NCI-H1105 treated with DMSO at 0.1 percent for 48 hours (cell line): Measurements from ENCODE around the gene FEM1B.

ENCODE experiments used
- DNase-seq: peaks from one replicate; lab custom pipeline; 2025; lab: John Stamatoyannopoulos, UW

Gene FEM1B

GRCh38 chr15:68285259-68285980, 7.9 kb downstream of the FEM1B start:
- DNase-seq = peak; percentile 62

- DNase-seq = no peak
Measured at GRCh38 chr15:68286256-68286655, 8.7 kb downstream of the FEM1B start.

- no peak for DNase-seq
Measured at GRCh38 chr15:68289057-68289456, 11.5 kb downstream of the FEM1B start.

DNA sequence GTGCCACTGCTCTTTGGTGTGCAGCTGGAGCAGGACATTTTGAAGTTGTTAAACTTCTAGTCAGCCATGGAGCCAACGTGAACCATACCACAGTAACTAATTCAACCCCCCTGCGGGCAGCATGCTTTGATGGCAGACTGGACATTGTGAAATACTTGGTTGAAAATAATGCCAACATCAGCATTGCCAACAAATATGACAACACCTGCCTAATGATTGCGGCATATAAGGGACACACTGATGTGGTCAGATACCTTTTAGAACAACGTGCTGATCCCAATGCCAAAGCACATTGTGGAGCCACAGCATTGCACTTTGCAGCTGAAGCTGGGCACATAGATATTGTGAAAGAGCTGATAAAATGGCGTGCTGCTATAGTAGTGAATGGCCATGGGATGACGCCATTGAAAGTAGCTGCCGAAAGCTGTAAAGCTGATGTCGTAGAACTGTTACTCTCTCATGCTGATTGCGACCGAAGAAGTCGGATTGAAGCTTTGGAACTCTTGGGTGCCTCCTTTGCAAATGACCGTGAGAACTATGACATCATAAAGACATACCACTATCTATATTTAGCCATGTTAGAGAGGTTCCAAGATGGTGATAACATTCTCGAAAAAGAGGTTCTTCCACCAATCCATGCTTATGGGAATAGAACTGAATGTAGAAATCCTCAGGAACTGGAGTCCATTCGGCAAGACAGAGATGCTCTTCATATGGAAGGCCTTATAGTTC, 12.2 kb downstream of the FEM1B start:
- no peak for DNase-seq

GRCh38 chr15:68290715-68291114, 13.2 kb downstream of the FEM1B start:
- no peak for DNase-seq

DNA sequence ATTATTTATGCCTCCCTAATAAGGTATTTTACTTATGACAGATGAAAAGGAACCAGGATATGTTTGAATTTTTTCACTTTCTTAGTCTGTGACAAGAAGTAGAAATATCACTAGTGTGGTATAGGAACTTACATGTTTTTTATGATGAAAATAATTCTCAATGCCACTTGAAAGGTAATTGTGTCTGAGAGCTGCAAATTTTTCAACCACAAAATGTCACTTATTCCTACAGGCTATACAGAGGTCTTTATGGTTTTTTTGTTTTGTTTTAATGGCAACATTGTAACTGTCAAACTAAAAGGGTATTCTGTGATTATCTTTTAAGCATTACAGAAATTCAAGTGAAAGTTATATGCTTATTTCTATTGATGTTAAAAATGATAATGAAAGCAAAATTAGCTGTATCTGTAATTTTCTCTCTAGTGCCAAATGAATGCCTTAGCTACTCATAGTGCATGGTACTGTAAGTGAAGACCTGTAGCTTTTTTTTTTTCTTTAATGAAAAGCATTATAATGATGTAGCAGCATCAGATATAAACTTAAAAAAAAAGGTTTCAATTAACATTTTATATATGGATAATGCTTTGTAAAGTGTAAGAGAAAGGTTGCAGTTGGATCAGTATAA, 14.7 kb downstream of the FEM1B start:
- no peak for DNase-seq

- DNase-seq = no peak
Measured at GRCh38 chr15:68292967-68293366, 15.4 kb downstream of the FEM1B start.

GRCh38 chr15:68295014-68295805, 17.7 kb downstream of the FEM1B start:
- no peak for DNase-seq

GRCh38 chr15:68298336-68298735, 20.8 kb downstream of the FEM1B start:
- no peak for DNase-seq

- no peak for DNase-seq
Measured at GRCh38 chr15:68298882-68299381, 21.4 kb downstream of the FEM1B start.

DNA sequence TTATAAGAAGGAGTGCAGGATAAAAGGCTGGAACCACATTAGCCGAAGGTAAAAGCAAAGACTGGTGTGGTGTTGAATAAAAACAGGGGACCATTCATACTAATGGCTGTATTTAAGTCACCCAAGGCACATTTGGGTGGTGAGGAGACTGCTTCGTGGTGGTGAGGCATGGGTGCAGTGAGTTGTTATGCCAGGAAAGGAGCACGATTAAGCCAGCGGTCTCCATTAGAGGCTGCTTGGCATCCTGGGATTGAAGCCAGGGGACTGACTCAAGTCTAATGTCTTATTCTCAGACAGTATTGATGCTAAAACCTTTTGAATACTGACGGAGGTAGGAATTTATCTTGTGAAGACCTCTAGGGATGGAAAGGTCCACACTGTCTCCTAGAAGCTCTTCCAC, 21.9 kb downstream of the FEM1B start:
- no peak for DNase-seq

DNA sequence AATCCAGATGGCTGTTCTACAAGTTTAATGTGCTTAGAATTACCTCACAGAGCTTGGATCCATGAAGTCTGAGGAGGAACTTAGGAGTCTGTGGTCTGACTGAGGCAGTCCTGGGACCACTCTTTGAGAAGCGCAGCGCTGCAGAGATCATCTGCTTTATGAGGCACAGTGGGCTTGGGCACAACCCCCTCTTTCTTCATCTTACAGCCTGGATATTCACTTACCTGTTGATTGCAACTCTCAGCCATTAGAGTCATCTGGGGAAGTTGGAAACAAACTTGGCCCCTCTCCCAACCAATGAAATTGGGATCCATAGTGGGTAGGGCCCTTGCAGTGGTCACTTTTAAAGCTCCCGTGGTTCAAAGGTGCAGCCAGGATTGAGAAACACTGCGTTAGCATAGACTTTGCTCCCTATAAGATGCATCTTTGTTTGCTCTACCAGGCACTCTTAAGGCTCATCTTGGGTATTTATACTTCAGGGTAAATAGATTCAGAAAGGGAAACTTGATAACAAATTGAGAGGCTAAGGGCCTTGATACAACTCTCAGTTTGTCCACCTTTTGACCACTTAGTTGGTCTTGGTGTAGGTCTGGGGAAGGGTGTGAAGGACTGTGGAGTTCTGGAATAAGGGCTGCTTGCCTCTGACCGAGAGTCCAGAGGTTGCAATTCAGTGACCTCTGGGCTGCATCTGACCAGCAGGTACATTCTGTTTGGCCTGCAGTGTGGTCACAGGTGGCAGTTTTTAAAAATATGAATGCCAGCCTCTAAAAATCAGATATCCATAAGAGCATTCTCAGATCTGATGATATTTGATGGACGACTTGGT, 22.8 kb downstream of the FEM1B start:
- DNase-seq = no peak

- no peak for DNase-seq
Measured at GRCh38 chr15:68301301-68301700, 23.8 kb downstream of the FEM1B start.

DNA sequence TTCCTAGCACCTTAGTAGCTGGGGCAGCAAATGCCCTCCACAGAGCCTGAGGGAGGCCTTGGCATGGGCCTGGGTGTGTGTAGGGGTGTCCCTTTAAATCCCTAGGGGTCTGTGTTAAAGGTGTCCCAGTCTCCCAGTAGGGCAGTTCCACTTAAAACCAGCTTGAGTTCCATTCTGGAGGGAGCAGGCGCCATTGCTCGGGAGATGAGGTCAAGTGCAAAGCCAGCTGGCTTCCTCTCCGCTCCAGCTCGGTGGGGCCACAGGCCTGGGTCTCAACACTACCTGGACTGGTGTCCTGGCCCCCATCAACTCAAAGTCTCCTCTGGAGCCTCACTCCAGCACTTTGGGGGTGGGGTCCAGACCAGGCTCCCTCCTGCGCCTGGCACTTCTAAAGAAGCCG, 25.2 kb downstream of the FEM1B start:
- DNase-seq = no peak

DNA sequence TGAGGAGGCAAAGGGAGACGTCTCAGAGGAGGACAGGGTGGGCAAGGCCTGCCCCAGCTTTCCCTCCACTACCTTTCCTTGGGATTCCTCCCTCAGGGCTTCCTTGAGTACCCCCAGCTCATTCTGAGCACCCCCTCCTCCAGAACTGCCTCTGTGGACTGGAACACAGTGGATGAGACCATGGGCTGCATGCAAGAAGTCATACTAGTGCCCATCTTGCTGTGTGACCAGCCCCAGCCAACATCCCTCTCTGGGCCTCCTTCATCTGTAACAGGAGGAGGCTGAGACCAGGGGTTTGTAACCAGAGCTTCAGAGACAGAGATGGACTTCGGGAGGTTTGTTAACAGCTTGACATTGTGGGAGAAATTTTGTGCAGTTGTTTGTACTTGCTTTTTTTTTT, 25.6 kb downstream of the FEM1B start:
- no peak for DNase-seq

DNA sequence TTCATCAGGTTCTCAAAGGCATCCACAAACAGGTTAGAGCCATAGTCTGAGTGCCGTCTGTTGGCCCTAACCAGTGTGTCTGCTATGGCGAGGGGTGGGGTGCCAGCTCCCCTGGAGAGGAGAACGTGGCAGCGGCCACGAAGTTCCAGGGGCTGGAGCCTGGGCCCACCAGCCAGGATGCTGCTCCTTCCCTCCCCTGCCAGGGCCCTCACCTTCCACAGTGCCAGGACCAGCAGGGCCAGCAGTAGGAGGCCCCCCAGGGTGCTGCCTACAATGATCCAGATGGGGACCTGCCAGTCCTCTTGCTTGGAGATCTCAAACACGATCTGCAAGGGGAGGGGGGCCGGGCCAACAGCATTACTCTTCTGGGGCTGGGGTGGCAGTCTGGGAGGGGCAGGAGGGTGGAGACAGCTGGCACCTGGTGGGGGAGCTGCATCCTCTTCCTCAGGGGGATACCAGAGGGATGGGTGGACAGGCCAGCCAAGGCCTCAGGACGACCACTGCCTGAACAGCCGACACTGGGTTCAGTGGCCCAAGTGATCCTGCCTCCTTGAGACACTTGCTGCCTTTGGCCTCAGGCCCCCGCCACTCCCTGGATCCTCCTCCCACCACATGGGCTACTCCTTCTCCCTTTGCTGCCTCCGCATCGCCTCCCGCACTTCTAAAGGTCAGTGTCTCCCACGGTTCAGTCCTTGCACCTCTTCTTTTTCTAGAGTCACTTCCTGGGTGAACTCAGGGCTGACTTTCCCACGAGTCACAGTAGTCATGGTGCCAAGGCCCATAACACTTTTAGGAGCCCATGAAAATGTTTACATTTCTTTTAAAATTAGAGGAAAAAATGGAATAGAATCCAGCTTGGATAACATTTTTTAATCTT, 26.3 kb downstream of the FEM1B start:
- DNase-seq = no peak

DNA sequence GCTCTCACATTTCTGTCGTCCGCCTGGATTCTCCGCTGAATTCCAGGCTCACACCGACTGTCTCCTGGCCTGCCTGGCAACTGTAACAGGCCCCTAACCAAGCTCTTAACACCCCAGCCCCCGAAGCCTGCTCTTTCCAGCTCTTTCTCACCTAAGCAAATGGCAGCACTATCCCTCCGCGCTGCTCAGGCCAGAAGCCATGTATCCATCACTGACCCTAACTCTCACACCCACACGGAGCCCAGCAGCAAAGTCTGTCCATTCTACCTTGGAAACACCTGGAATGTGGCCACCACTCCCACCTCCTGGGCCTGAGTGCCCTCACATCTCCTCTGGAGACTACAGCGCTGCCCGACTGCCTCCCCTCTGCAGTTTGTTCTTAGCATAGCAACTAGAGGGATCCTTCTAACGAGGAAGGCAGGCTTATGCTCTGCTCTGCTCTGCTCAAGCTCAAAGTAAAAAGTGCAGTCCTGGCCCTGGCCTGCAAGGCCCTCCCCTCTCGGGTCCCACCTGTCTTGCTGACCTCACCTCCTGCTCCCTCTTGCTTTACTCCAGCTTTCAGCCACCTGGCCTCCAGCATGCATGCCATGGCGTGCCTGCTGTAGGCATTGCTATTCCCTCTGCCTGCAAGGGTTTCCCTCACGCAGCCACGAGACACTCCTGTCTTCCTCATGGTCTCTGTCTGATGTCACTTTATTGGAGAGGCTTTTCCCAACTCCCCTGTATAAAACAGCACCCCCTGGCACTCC, 27.2 kb downstream of the FEM1B start:
- DNase-seq = peak; percentile 42

GRCh38 chr15:68305420-68305871, 27.9 kb downstream of the FEM1B start:
- no peak for DNase-seq

DNA sequence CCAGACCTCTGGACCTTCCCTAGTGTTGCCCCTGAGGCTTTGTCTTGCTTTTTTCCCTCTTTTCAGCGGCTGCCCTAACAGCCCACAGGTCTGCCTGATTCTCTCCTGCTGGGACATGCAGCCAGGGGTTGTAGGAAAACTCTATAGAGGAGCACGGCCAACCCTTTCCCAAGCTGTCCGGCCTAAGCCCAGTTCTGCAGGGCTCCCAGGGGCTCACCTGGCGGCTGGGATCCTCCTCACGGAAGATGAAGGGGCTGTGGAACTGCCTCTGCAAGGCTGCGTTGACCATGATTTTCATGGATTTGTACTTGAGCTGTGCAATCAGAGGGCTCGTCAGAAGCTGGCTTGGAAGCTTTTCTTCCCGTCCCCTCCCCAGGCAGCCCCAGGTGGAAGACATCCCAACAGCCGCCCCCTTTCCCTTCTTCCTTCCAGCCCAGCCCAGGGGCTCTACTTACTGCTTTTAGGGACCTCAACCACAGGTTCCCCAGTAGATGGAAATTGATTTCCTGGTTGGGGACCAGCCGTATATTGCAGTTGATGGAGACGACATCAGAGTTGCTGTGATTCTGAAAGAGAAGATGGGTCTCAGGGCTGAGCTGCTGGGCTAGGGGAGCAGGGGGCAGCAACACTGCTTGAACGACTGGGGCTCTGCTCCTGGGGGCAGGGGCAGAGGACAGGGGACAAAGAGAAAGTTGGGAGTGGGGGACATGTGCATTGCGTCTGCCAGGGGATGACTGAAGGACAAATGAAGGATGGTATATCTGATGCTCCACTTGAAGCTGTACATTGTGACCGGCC, 29.8 kb downstream of the FEM1B start:
- no peak for DNase-seq
